ENCODE measurements around the gene GXYLT1. TPM values are rescaled to one million over a fixed set of nuclear protein-coding genes. Genes with fewer than 3 reads are reported as not detected.

The GXYLT1 gene
- total and polyA plus RNA-seq, 2 of the 13 experiments (the other 11 are each of a cell fraction or from before 2014, with no cell fraction given) = 7.8 to 17.0 TPM

GRCh38 chr12:42172441-42173210 is 28.0 kb upstream of the GXYLT1 start:
- in situ Hi-C loops (cut with HindIII; ENCODE audit: extremely low pct_ligation_motif_present, low pct_unique_long_range_greater_than_20kb) (no loop called here), intact Hi-C loops (cut with micrococcal nuclease; ENCODE audit: unreplicated experiment) (no loop called here)
- ChIA-PET POLR2A (no interaction called here), CTCF (ENCODE audit: low intra/inter-chr PET ratio, low total read pairs) (no interaction called here)
- no peaks in the 10 kb centered on the region; a peak in 1 of 5 replicates for H3K36me3 ChIP-seq (replicated peaks in 1 of 2; ENCODE audit: control insufficient read depth in 1 of 2, insufficient read depth in 2 of 2, low read length in 2 of 2)
- H3K9me3 ChIP-seq (ENCODE audit: low read length) = no peaks in the 10 kb centered on the region
- ATAC-seq = no peak
- H2AFZ ChIP-seq (ENCODE audit: low read length) = no peak overlapping the region
- DNase-seq (ENCODE audit: low spot score) = no peak
- no peaks in the 10 kb centered on the region for H3K27me3 ChIP-seq (ENCODE audit: control insufficient read depth in 1 of 2, insufficient read depth in 2 of 2, low read length in 2 of 2)
- H3K4me2 ChIP-seq (ENCODE audit: low read depth, low read length) = no peak overlapping the region
- peaks cover 7% of the 10 kb centered on the region for H3K4me1 ChIP-seq (ENCODE audit: insufficient read depth, low read length)
- no peak overlapping the region for H3K4me3 ChIP-seq (replicated peaks in 1 of 3; ENCODE audit: insufficient read depth in 1 of 3, low read depth in 2 of 3, low read length in 3 of 3)
- no peak for FAIRE-seq
- no TSS peak for BruUV-seq (replicated peaks)
- WGBS (ENCODE audit: low lambda C conversion rate) = 97% methylated on average over 4 of the region's 4 CpGs
- no peak overlapping the region for H3K9ac ChIP-seq (ENCODE audit: insufficient read depth, low read depth, low read length)
- H4K20me1 ChIP-seq (ENCODE audit: insufficient read depth, low read length) = no peaks in the 10 kb centered on the region
- no peak overlapping the region for H3K27ac ChIP-seq (ENCODE audit: extremely low read length, insufficient read depth, low read length)
- H3K79me2 ChIP-seq (ENCODE audit: insufficient read depth, low read length) = no peaks in the 10 kb centered on the region
- TF ChIP-seq ZNF614 (CRISPR knock-in tag; IDR thresholded peaks at IDR 0.05; ENCODE audit: borderline replicate concordance) (no peak), TOE1 (CRISPR knock-in tag; IDR thresholded peaks at IDR 0.05) (no peak), MEF2D (CRISPR knock-in tag; IDR thresholded peaks at IDR 0.05) (no peak), MAFK (conservative IDR thresholded peaks at IDR 0.05 in 1 of 2, IDR thresholded peaks at IDR 0.05 in 1 of 2; ENCODE audit: low read length in 2 of 2) (no peak)

- Histone ChIP-seq H3K4me3 (replicated peaks in 1 of 3; ENCODE audit: insufficient read depth in 1 of 3, low read depth in 2 of 3, low read length in 3 of 3) (no peak overlapping the region), H3K4me1 (ENCODE audit: insufficient read depth, low read length) (no peaks in the 10 kb centered on the region), H3K27ac (ENCODE audit: extremely low read length, insufficient read depth, low read length) (no peak overlapping the region), H3K4me2 (ENCODE audit: low read depth, low read length) (no peak overlapping the region), H3K9me3 (ENCODE audit: low read length) (no peaks in the 10 kb centered on the region), H3K36me3 (replicated peaks in 1 of 2; ENCODE audit: control insufficient read depth in 1 of 2, insufficient read depth in 2 of 2, low read length in 2 of 2) (no peaks in the 10 kb centered on the region), H3K9ac (ENCODE audit: insufficient read depth, low read depth, low read length) (no peak overlapping the region), H3K79me2 (ENCODE audit: insufficient read depth, low read length) (no peaks in the 10 kb centered on the region), H4K20me1 (ENCODE audit: insufficient read depth, low read length) (no peaks in the 10 kb centered on the region), H2AFZ (ENCODE audit: low read length) (no peak overlapping the region), H3K27me3 (ENCODE audit: control insufficient read depth in 1 of 2, insufficient read depth in 2 of 2, low read length in 2 of 2) (no peaks in the 10 kb centered on the region)
- ChIA-PET POLR2A (interaction anchor here (0.5 kb wide), 1 partner anchor 43 kb away, joined by 3 read pairs; no protein-coding TSS in a partner anchor), CTCF (ENCODE audit: low intra/inter-chr PET ratio, low total read pairs) (no interaction called here)
- ATAC-seq (no peak), DNase-seq (ENCODE audit: low spot score) (no peak), FAIRE-seq (no peak)
- intact Hi-C loops (cut with micrococcal nuclease; ENCODE audit: unreplicated experiment) = no loop called here
- 94% methylated on average over 6 of the region's 6 CpGs for WGBS (ENCODE audit: low lambda C conversion rate)
- in situ Hi-C loops (cut with HindIII; ENCODE audit: extremely low pct_ligation_motif_present, low pct_unique_long_range_greater_than_20kb) = no loop called here
- BruUV-seq (replicated peaks) = no TSS peak
- no peak for TF ChIP-seq HMGXB4 (CRISPR knock-in tag; IDR thresholded peaks at IDR 0.05; ENCODE audit: borderline replicate concordance in 1 of 2, low read depth in 1 of 2)
- no peak for TF ChIP-seq NBN (conservative IDR thresholded peaks at IDR 0.05)
- no peak for TF ChIP-seq BCL3 (CRISPR knock-in tag; IDR thresholded peaks at IDR 0.05)
- no peak for TF ChIP-seq ZBTB14 (CRISPR knock-in tag; IDR thresholded peaks at IDR 0.05)
- TF ChIP-seq ATF6 (CRISPR knock-in tag; conservative IDR thresholded peaks at IDR 0.05) = no peak
- TF ChIP-seq ZNF326 (CRISPR knock-in tag; IDR thresholded peaks at IDR 0.05; ENCODE audit: borderline replicate concordance) = no peak
- TF ChIP-seq ELF1 (CRISPR knock-in tag; IDR thresholded peaks at IDR 0.05) = no peak
Observed at GRCh38 chr12:42167711-42168110, 23.0 kb upstream of the GXYLT1 start.

Measured in HepG2 (cell line).